Esophagus muscularis mucosa (tissue), 4 donors: ENCODE measurements around the gene SACS. TPM values are rescaled to one million over a fixed set of nuclear protein-coding genes. Genes with fewer than 3 reads are reported as not detected.

Experiments
- DNase-seq: peaks from one replicate; pipeline ENCODE4 v3.0.0-alpha.2; 2017; ENCODE audit errors: extremely low spot score
- H3K27ac ChIP-seq, 4 donors: fragments of 200-600 bp; sonication (generic); replicated peaks in 1 of 4; 1 replicate in 3 of 4; 2 replicates in 1 of 4; pipeline ENCODE4 v1.5.1; 2016 to 2019; ENCODE audit warnings: mild to moderate bottlenecking in 1 of 4
- H3K27me3 ChIP-seq, 4 donors: fragments of 200-600 bp; sonication (generic); one replicate each; pipeline versions ENCODE4 v1.5.1 to v1.6.0; 2016 to 2019
- H3K36me3 ChIP-seq, 4 donors: fragments of 200-600 bp; sonication (generic); one replicate each; pipeline ENCODE4 v1.5.1; 2016 to 2019
- H3K4me1 ChIP-seq, 4 donors: fragments of 200-600 bp; sonication (generic); one replicate each; pipeline ENCODE4 v1.5.1; 2016 to 2019
- H3K4me3 ChIP-seq, 4 donors: fragments of 200-600 bp; sonication (generic); 1 replicate in 2 of 4; 2 replicates in 2 of 4; pipeline ENCODE4 v1.5.1; 2016 to 2019; ENCODE audit warnings: mild to moderate bottlenecking in 4 of 4, moderate library complexity in 1 of 4
- H3K9me3 ChIP-seq, 4 donors: fragments of 200-600 bp; sonication (generic); 1 replicate in 3 of 4; 2 replicates in 1 of 4; pipeline ENCODE4 v1.5.1; 2016 to 2019
- CTCF ChIP-seq, 3 experiments: fragments of 200-600 bp in 2 of 3; fragments of 450-650 bp in 1 of 3; sonication (generic) in 2 of 3; IDR thresholded peaks; one replicate each; pipeline ENCODE4 v1.5.1; 2017 to 2019; ENCODE audit warnings: antibody characterized with exemption in 3 of 3, mild to moderate bottlenecking in 2 of 3, moderate library complexity in 1 of 3
- EP300 ChIP-seq: sonication (generic); formaldehyde crosslinking; IDR thresholded peaks from one replicate; pipeline ENCODE4 v1.6.1; 2017; ENCODE audit warnings: antibody characterized with exemption
- POLR2A ChIP-seq: fragments of 450-650 bp; IDR thresholded peaks from one replicate; pipeline ENCODE4 v1.6.1; 2017; ENCODE audit warnings: antibody characterized with exemption, moderate library complexity, mild to moderate bottlenecking, low read depth
- POLR2AphosphoS5 ChIP-seq, 2 donors: sonication (generic); formaldehyde crosslinking; IDR thresholded peaks; one replicate each; pipeline ENCODE4 v1.6.1; 2017; ENCODE audit warnings: antibody characterized with exemption in 2 of 2
- WGBS: methylation state at CpG from one replicate; pipeline ENCODE4 v1.1.5; 2018; 5-methylcytosine and 5-hydroxymethylcytosine counted together
- intact Hi-C: fragments of 100-400 bp; cut with DNase I; formaldehyde crosslinking; loops from one replicate; pipeline ENCODE4 v1.15.1; 2023
- total RNA-seq, 4 donors: library from RNA; depleted of rRNA; stranded (reverse); fragments of >200 nt; gene quantifications; one replicate each; pipeline versions ENCODE4 v1.1.0 to v1.2.1, GENCODE V29; 2016

SACS gene
- total RNA-seq, 4 donors from 2014 or later: 45.1 to 70.1 (median 65.3) TPM

- H3K4me1 ChIP-seq: peaks cover 0 to 8% (median 0%) of the 10 kb centered on the region in 4 donors
- no peak overlapping the region for H3K27ac ChIP-seq
- 75% methylated on average over 5 of the region's 5 CpGs for WGBS
- H3K9me3 ChIP-seq: no peaks in the 10 kb centered on the region
- no peaks in the 10 kb centered on the region for H3K36me3 ChIP-seq
- no peak for DNase-seq
- TF ChIP-seq EP300 (no peak), POLR2A (no peak), CTCF (IDR thresholded peaks at IDR 0.05) (no peak), POLR2AphosphoS5 (IDR thresholded peaks at IDR 0.05) (no peak)
- no peak overlapping the region for H3K4me3 ChIP-seq
- H3K27me3 ChIP-seq: no peaks in the 10 kb centered on the region
- intact Hi-C loops: no loop called here
These were observed 16.1 kb upstream of the SACS start for GRCh38 chr13:23449398-23450162.

- no peak for DNase-seq
- peaks cover 0 to 8% (median 0%) of the 10 kb centered on the region in 4 donors for H3K4me1 ChIP-seq
- H3K27ac ChIP-seq: no peak overlapping the region
- TF ChIP-seq POLR2A: no peak
- no peak for TF ChIP-seq CTCF (IDR thresholded peaks at IDR 0.05)
- TF ChIP-seq EP300: no peak
- no peak for TF ChIP-seq POLR2AphosphoS5 (IDR thresholded peaks at IDR 0.05)
- H3K27me3 ChIP-seq: no peaks in the 10 kb centered on the region
- intact Hi-C loops: no loop called here
- H3K9me3 ChIP-seq: no peaks in the 10 kb centered on the region
- WGBS: 64% methylated on average over 3 of the region's 3 CpGs
- H3K4me3 ChIP-seq: no peak overlapping the region
- no peaks in the 10 kb centered on the region for H3K36me3 ChIP-seq
These were observed 14.4 kb upstream of the SACS start for GRCh38 chr13:23447927-23448326.

GRCh38 chr13:23445794-23446193, 12.3 kb upstream of the SACS start:
- intact Hi-C loops: no loop called here
- Histone ChIP-seq H3K27me3 (no peaks in the 10 kb centered on the region), H3K36me3 (no peaks in the 10 kb centered on the region), H3K27ac (no peak overlapping the region), H3K4me1 (peaks cover 0 to 6% (median 0%) of the 10 kb centered on the region in 4 donors), H3K4me3 (no peak overlapping the region), H3K9me3 (no peaks in the 10 kb centered on the region)
- TF ChIP-seq POLR2AphosphoS5 (IDR thresholded peaks at IDR 0.05) (no peak), CTCF (IDR thresholded peaks at IDR 0.05) (no peak), POLR2A (no peak), EP300 (no peak)
- WGBS: 88% methylated on average over 1 of the region's 1 CpG
- DNase-seq: no peak

GRCh38 chr13:23443878-23444277, 10.4 kb upstream of the SACS start:
- 85% methylated on average over 2 of the region's 2 CpGs for WGBS
- H3K27ac ChIP-seq: no peak overlapping the region
- TF ChIP-seq EP300: no peak
- no peak for TF ChIP-seq CTCF (IDR thresholded peaks at IDR 0.05)
- TF ChIP-seq POLR2AphosphoS5 (IDR thresholded peaks at IDR 0.05): no peak
- TF ChIP-seq POLR2A: no peak

More at GRCh38 chr13:23443878-23444277, 10.4 kb upstream of the SACS start:
- DNase-seq: no peak
- Histone ChIP-seq H3K4me1 (no peaks in the 10 kb centered on the region), H3K27me3 (no peaks in the 10 kb centered on the region), H3K4me3 (no peak overlapping the region), H3K9me3 (no peaks in the 10 kb centered on the region), H3K36me3 (no peaks in the 10 kb centered on the region)
- intact Hi-C loops: no loop called here
